DND-41 (cell line): ENCODE results near the gene FBXW8.
A peak's percentile ranks its signal among the peaks of the same experiment; 100 is the strongest.

ENCODE experiments used
- ATAC-seq: fragments of 200-7000 bp; cut with Tn5 transposase; 3 replicates; pipeline ENCODE4 v1.9.1; 2021; ENCODE audit warnings: low read depth; ENCODE audit not compliant: insufficient read depth
- DNase-seq: peaks from one replicate; pipeline ENCODE4 v3.0.0-alpha.2; 2020
- H2AFZ ChIP-seq: 2 replicates; pipeline ENCODE4 v1.6.0; 2012; ENCODE audit warnings: low read depth, low read length
- H3K27ac ChIP-seq: 2 replicates; pipeline ENCODE4 v1.5.1; 2012; ENCODE audit warnings: low read length, inconsistent platforms
- H3K27me3 ChIP-seq: fragments of 200-600 bp; sonication (generic); 2 replicates; pipeline ENCODE4 v1.6.0; 2012; ENCODE audit warnings: low read length, mild to moderate bottlenecking, inconsistent platforms; ENCODE audit not compliant: insufficient read depth, poor library complexity
- H3K36me3 ChIP-seq: 2 replicates; pipeline ENCODE4 v1.5.1; 2012; ENCODE audit warnings: low read length, inconsistent platforms; ENCODE audit not compliant: insufficient read depth
- H3K4me1 ChIP-seq: 2 replicates; pipeline ENCODE4 v1.5.1; 2012; ENCODE audit warnings: mild to moderate bottlenecking, low read length; ENCODE audit not compliant: insufficient read depth
- H3K4me2 ChIP-seq: 2 replicates; pipeline ENCODE4 v1.6.0; 2012; ENCODE audit warnings: mild to moderate bottlenecking, moderate library complexity, low read length, inconsistent platforms; ENCODE audit not compliant: insufficient read depth
- H3K4me3 ChIP-seq, 2 experiments: fragments of 200-600 bp in 1 of 2; shearing (Covaris generic) in 1 of 2; 2 replicates each; pipeline ENCODE4 v1.5.1; 2012 to 2016; ENCODE audit warnings: inconsistent platforms in 2 of 2, low read length in 2 of 2, mild to moderate bottlenecking in 2 of 2, low read depth in 1 of 2, moderate library complexity in 1 of 2
- H3K79me2 ChIP-seq: 2 replicates; pipeline ENCODE4 v1.6.0; 2012; ENCODE audit warnings: low read length, inconsistent platforms; ENCODE audit not compliant: insufficient read depth
- H3K9ac ChIP-seq: 2 replicates; pipeline ENCODE4 v1.6.0; 2012; ENCODE audit warnings: low read depth, mild to moderate bottlenecking, inconsistent platforms, low read length, moderate library complexity
- H3K9me3 ChIP-seq: 2 replicates; pipeline ENCODE4 v1.5.1; 2012; ENCODE audit warnings: low read length, moderate library complexity, mild to moderate bottlenecking, inconsistent platforms; ENCODE audit not compliant: insufficient read depth, severe bottlenecking
- H4K20me1 ChIP-seq: 2 replicates; pipeline ENCODE4 v1.6.0; 2012; ENCODE audit warnings: low read length; ENCODE audit not compliant: insufficient read depth
- EZH2 ChIP-seq: IDR thresholded peaks from 3 replicates; pipeline ENCODE4 v1.6.1; 2012; ENCODE audit warnings: borderline replicate concordance, low read depth, mild to moderate bottlenecking, moderate library complexity, low read length, inconsistent platforms; ENCODE audit not compliant: severe bottlenecking
- TF ChIP-seq, protein P1 (sequence below): IDR thresholded peaks from 2 replicates; pipeline ENCODE4 v1.5.1; 2012; ENCODE audit warnings: borderline replicate concordance, low read length, moderate library complexity, mild to moderate bottlenecking; ENCODE audit not compliant: poor library complexity, severe bottlenecking; ENCODE audit errors: extremely low read depth

The FBXW8 gene, protein sequence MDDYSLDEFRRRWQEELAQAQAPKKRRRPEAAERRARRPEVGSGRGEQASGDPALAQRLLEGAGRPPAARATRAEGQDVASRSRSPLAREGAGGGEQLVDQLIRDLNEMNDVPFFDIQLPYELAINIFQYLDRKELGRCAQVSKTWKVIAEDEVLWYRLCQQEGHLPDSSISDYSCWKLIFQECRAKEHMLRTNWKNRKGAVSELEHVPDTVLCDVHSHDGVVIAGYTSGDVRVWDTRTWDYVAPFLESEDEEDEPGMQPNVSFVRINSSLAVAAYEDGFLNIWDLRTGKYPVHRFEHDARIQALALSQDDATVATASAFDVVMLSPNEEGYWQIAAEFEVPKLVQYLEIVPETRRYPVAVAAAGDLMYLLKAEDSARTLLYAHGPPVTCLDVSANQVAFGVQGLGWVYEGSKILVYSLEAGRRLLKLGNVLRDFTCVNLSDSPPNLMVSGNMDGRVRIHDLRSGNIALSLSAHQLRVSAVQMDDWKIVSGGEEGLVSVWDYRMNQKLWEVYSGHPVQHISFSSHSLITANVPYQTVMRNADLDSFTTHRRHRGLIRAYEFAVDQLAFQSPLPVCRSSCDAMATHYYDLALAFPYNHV

DNA sequence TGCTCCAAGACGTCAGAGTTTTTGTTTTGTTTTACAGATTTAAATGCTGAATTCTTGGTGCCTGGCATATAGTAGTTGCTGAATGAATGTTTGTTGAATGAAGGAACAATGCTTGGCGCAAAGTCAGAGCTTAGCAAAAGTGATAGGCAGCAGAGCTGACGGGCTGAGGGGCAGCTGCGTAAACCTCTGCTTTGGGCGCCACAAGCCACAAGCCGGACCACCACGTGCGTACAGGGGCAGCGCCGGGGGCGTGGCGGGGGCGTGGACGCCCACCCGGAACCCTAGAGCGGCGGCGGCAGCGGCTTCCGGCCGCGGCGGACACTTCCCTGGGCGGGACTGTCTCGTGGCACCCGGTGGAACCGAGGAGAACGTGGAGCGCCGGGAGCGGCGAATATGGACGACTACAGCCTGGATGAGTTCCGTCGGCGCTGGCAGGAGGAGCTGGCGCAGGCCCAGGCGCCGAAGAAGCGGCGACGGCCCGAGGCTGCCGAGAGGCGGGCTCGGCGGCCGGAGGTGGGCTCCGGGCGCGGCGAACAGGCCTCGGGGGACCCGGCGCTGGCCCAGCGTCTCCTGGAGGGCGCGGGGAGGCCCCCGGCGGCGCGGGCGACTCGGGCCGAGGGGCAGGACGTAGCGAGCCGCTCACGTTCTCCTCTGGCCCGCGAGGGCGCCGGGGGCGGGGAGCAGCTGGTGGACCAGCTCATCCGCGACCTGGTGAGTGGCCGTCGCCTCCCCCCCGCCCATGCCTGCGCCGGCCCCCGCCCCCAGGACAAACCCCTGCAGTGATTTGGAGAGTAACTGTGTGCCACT is at the start of gene FBXW8:
FBXW8 (plus strand) TSS at position 306 of the 807 bp plus-strand sequence; CDS start at position 394, 88 bp downstream.
- Histone ChIP-seq H3K27ac (peak within 1 kb of the TSS; percentile 61), H3K4me3 (peak within 1 kb of the TSS; percentile 36 to 69; a peak in 3 of 4 replicates), H3K79me2 (peaks cover 30% of the 10 kb centered on the region), H3K27me3 (peaks cover 2% of the 10 kb centered on the region), H3K9ac (peak within 1 kb of the TSS; percentile 81), H3K36me3 (peaks cover 9% of the 10 kb centered on the region; the same call in 1 of the 2 replicates), H4K20me1 (peaks cover 10% of the 10 kb centered on the region; the same call in 1 of the 2 replicates), H3K4me1 (peaks cover 24% of the 10 kb centered on the region), H3K9me3 (no peaks in the 10 kb centered on the region), H3K4me2 (peak within 1 kb of the TSS; percentile 88), H2AFZ (peak within 1 kb of the TSS; percentile 78)
- peak; percentile 80 for DNase-seq
- TF ChIP-seq, protein P1, sequence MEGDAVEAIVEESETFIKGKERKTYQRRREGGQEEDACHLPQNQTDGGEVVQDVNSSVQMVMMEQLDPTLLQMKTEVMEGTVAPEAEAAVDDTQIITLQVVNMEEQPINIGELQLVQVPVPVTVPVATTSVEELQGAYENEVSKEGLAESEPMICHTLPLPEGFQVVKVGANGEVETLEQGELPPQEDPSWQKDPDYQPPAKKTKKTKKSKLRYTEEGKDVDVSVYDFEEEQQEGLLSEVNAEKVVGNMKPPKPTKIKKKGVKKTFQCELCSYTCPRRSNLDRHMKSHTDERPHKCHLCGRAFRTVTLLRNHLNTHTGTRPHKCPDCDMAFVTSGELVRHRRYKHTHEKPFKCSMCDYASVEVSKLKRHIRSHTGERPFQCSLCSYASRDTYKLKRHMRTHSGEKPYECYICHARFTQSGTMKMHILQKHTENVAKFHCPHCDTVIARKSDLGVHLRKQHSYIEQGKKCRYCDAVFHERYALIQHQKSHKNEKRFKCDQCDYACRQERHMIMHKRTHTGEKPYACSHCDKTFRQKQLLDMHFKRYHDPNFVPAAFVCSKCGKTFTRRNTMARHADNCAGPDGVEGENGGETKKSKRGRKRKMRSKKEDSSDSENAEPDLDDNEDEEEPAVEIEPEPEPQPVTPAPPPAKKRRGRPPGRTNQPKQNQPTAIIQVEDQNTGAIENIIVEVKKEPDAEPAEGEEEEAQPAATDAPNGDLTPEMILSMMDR: no peak
- no peak for TF ChIP-seq EZH2
- ATAC-seq: peak; percentile 93

DNA sequence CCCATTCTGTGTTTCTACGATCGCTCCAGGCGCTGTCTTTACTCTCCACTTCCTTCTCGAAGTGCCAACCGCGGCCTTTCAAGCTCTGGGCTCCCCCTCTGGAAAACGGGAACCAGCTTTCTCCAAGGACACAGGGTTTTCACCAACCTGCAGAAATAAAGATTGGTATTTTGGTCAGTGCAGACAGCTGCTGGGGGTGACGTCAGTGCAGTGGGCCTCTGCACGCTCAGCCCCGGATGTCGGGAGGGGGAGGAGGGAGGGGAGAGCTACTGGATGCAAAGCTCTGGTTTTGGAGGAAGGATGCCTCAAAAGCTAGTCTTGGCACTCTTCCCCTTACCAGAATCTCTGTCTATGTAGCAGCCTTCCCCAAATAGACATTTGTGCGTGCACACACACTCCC is 49.4 kb upstream of the FBXW8 start:
- peak overlapping the region; percentile 56 for H3K4me2 ChIP-seq
- H3K9ac ChIP-seq: no peak overlapping the region
- ATAC-seq (peak; percentile 99), DNase-seq (peak; percentile 79)
- peaks cover 16% of the 10 kb centered on the region for H3K4me1 ChIP-seq
- no peaks in the 10 kb centered on the region for H4K20me1 ChIP-seq
- TF ChIP-seq EZH2: no peak
- TF ChIP-seq, protein P1: no peak
- no peak overlapping the region for H3K27ac ChIP-seq
- H3K79me2 ChIP-seq: no peaks in the 10 kb centered on the region
- no peaks in the 10 kb centered on the region for H3K27me3 ChIP-seq
- no peaks in the 10 kb centered on the region for H3K9me3 ChIP-seq
- H3K36me3 ChIP-seq: no peaks in the 10 kb centered on the region
- H3K4me3 ChIP-seq: 0 out of 4 replicates have a peak overlapping the region, but pooled peaks of 1 of the 2 experiments have one; percentile 20
- H2AFZ ChIP-seq: no peak overlapping the region; the same call in 1 of the 2 replicates

DNA sequence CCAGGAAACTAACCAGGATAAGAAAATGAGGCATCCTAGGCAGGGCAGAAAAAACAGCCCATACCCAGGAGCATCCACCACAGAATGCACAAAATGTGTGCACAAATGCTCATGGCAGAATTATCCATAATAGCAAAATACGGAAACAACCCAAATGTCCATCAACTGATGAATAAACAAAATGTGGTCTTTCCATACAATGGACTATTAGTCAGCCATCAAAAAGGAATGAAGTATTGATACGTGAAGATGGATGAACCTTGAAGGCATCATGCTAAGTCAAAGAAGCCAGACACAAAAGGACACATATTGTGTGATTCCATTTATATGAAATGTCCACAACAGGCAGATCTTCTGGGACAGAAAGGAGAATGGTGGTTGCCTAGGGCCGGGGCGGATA is 48.6 kb upstream of the FBXW8 start:
- H3K4me2 ChIP-seq: no peak overlapping the region
- H2AFZ ChIP-seq: no peak overlapping the region
- H3K9ac ChIP-seq: no peak overlapping the region

More for the DNA sequence above, 48.6 kb upstream of the FBXW8 start:
- TF ChIP-seq, protein P1: no peak
- TF ChIP-seq EZH2: no peak
- DNase-seq (no peak), ATAC-seq (no peak)
- no peaks in the 10 kb centered on the region for H3K36me3 ChIP-seq
- no peak overlapping the region for H3K4me3 ChIP-seq
- H4K20me1 ChIP-seq: no peaks in the 10 kb centered on the region
- no peaks in the 10 kb centered on the region for H3K27me3 ChIP-seq
- H3K9me3 ChIP-seq: no peaks in the 10 kb centered on the region
- no peak overlapping the region for H3K27ac ChIP-seq
- H3K4me1 ChIP-seq: peaks cover 16% of the 10 kb centered on the region
- no peaks in the 10 kb centered on the region for H3K79me2 ChIP-seq
